ENCODE data around the gene TSEN54. TPM values are rescaled to one million over a fixed set of nuclear protein-coding genes. Genes with fewer than 3 reads are reported as not detected.

Gene TSEN54
- total and polyA plus RNA-seq, 2 experiments from 2014 or later = 45.9 to 62.5 TPM

DNA sequence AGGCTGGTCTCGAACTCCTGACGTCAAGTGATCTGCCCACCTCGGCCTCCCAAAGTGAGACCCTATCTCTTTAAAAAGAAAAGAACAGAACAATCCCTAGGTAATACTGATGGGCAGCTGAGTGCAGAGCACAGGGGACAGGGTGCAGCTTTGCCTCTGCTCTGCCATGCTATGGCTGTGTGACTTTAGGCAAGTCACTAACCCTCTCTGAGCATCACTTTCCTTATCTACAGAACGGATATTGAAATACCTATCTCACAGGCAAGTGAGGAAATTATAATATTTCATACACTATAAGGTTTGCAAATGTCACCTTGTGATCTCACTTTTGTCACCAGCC, 5.1 kb upstream of the TSEN54 start:
- Histone ChIP-seq H3K4me1 (ENCODE audit: insufficient read depth) (no peaks in the 10 kb centered on the region), H3K27ac (ENCODE audit: low read depth) (no peak overlapping the region), H3K79me2 (replicated peaks; ENCODE audit: insufficient read depth) (peaks cover 24% of the 10 kb centered on the region), H3K4me3 (no peak overlapping the region), H2AFZ (no peak overlapping the region), H3K4me2 (no peak overlapping the region), H3K9me2 (ENCODE audit: insufficient read depth) (no peaks in the 10 kb centered on the region), H3F3A (replicated peaks; ENCODE audit: low read depth) (no peaks in the 10 kb centered on the region), H3K36me3 (ENCODE audit: insufficient read depth) (no peaks in the 10 kb centered on the region), H4K20me1 (replicated peaks; ENCODE audit: insufficient read depth) (no peaks in the 10 kb centered on the region; the same call in 1 of the 2 replicates), H3K27me3 (ENCODE audit: insufficient read depth) (no peaks in the 10 kb centered on the region)
- no peak for DNase-seq (ENCODE audit: low spot score)
- peaks cover 6% of the 10 kb centered on the region for H3K27me3 Mint-ChIP-seq (ENCODE audit: insufficient read depth, low read depth, poor library complexity)
- H3K9me3 Mint-ChIP-seq = no peaks in the 10 kb centered on the region
- ATAC-seq = no peak
- TF ChIP-seq CREB1 (CRISPR knock-in tag; IDR thresholded peaks at IDR 0.05; ENCODE audit: low read depth) (no peak), EZH2 (IDR thresholded peaks at IDR 0.05; ENCODE audit: low read depth, unreplicated experiment) (no peak), POLR2AphosphoS5 (IDR thresholded peaks at IDR 0.05; ENCODE audit: low read depth) (no peak), ZNF114 (CRISPR knock-in tag; IDR thresholded peaks at IDR 0.05) (no peak), NANOG (IDR thresholded peaks at IDR 0.05; ENCODE audit: borderline replicate concordance) (no peak), REST (IDR thresholded peaks at IDR 0.05; ENCODE audit: unreplicated experiment) (no peak), ZNF331 (CRISPR knock-in tag; IDR thresholded peaks at IDR 0.05; ENCODE audit: low read depth) (no peak), EZH2phosphoT487 (IDR thresholded peaks at IDR 0.05; ENCODE audit: unreplicated experiment) (no peak), JUNB (IDR thresholded peaks at IDR 0.05; ENCODE audit: unreplicated experiment) (no peak), STAT1 (IDR thresholded peaks at IDR 0.05; ENCODE audit: unreplicated experiment) (no peak)
- TF ChIP-seq, protein P1, sequence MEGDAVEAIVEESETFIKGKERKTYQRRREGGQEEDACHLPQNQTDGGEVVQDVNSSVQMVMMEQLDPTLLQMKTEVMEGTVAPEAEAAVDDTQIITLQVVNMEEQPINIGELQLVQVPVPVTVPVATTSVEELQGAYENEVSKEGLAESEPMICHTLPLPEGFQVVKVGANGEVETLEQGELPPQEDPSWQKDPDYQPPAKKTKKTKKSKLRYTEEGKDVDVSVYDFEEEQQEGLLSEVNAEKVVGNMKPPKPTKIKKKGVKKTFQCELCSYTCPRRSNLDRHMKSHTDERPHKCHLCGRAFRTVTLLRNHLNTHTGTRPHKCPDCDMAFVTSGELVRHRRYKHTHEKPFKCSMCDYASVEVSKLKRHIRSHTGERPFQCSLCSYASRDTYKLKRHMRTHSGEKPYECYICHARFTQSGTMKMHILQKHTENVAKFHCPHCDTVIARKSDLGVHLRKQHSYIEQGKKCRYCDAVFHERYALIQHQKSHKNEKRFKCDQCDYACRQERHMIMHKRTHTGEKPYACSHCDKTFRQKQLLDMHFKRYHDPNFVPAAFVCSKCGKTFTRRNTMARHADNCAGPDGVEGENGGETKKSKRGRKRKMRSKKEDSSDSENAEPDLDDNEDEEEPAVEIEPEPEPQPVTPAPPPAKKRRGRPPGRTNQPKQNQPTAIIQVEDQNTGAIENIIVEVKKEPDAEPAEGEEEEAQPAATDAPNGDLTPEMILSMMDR (conservative IDR thresholded peaks at IDR 0.05; ENCODE audit: low read depth in 2 of 2) = no peak
- TF ChIP-seq, protein P2, sequence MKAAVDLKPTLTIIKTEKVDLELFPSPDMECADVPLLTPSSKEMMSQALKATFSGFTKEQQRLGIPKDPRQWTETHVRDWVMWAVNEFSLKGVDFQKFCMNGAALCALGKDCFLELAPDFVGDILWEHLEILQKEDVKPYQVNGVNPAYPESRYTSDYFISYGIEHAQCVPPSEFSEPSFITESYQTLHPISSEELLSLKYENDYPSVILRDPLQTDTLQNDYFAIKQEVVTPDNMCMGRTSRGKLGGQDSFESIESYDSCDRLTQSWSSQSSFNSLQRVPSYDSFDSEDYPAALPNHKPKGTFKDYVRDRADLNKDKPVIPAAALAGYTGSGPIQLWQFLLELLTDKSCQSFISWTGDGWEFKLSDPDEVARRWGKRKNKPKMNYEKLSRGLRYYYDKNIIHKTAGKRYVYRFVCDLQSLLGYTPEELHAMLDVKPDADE (IDR thresholded peaks at IDR 0.05) = no peak
- TF ChIP-seq, protein P3, sequence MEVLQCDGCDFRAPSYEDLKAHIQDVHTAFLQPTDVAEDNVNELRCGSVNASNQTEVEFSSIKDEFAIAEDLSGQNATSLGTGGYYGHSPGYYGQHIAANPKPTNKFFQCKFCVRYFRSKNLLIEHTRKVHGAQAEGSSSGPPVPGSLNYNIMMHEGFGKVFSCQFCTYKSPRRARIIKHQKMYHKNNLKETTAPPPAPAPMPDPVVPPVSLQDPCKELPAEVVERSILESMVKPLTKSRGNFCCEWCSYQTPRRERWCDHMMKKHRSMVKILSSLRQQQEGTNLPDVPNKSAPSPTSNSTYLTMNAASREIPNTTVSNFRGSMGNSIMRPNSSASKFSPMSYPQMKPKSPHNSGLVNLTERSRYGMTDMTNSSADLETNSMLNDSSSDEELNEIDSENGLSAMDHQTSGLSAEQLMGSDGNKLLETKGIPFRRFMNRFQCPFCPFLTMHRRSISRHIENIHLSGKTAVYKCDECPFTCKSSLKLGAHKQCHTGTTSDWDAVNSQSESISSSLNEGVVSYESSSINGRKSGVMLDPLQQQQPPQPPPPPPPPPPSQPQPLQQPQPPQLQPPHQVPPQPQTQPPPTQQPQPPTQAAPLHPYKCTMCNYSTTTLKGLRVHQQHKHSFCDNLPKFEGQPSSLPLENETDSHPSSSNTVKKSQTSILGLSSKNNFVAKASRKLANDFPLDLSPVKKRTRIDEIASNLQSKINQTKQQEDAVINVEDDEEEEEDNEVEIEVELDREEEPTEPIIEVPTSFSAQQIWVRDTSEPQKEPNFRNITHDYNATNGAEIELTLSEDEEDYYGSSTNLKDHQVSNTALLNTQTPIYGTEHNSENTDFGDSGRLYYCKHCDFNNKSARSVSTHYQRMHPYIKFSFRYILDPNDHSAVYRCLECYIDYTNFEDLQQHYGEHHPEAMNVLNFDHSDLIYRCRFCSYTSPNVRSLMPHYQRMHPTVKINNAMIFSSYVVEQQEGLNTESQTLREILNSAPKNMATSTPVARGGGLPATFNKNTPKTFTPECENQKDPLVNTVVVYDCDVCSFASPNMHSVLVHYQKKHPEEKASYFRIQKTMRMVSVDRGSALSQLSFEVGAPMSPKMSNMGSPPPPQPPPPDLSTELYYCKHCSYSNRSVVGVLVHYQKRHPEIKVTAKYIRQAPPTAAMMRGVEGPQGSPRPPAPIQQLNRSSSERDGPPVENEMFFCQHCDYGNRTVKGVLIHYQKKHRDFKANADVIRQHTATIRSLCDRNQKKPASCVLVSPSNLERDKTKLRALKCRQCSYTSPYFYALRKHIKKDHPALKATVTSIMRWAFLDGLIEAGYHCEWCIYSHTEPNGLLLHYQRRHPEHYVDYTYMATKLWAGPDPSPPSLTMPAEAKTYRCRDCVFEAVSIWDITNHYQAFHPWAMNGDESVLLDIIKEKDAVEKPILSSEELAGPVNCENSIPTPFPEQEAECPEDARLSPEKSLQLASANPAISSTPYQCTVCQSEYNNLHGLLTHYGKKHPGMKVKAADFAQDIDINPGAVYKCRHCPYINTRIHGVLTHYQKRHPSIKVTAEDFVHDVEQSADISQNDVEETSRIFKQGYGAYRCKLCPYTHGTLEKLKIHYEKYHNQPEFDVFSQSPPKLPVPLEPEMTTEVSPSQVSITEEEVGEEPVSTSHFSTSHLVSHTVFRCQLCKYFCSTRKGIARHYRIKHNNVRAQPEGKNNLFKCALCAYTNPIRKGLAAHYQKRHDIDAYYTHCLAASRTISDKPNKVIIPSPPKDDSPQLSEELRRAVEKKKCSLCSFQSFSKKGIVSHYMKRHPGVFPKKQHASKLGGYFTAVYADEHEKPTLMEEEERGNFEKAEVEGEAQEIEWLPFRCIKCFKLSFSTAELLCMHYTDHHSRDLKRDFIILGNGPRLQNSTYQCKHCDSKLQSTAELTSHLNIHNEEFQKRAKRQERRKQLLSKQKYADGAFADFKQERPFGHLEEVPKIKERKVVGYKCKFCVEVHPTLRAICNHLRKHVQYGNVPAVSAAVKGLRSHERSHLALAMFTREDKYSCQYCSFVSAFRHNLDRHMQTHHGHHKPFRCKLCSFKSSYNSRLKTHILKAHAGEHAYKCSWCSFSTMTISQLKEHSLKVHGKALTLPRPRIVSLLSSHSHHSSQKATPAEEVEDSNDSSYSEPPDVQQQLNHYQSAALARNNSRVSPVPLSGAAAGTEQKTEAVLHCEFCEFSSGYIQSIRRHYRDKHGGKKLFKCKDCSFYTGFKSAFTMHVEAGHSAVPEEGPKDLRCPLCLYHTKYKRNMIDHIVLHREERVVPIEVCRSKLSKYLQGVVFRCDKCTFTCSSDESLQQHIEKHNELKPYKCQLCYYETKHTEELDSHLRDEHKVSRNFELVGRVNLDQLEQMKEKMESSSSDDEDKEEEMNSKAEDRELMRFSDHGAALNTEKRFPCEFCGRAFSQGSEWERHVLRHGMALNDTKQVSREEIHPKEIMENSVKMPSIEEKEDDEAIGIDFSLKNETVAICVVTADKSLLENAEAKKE (CRISPR knock-in tag; IDR thresholded peaks at IDR 0.05) = no peak
- no peak overlapping the region for H3K27ac Mint-ChIP-seq
- no peak overlapping the region for H3K4me3 Mint-ChIP-seq
- peaks cover 7% of the 10 kb centered on the region for H3K36me3 Mint-ChIP-seq (ENCODE audit: low read depth)
- peaks cover 9% of the 10 kb centered on the region; the same call in 2 of the 3 replicates for H3K4me1 Mint-ChIP-seq

Data from GM23338 (cell line).